AG10803 (cell line): ENCODE measurements around the gene MYO1E.
"Not testable (repeated sequence)": the region's sequence is repeated elsewhere in the genome, so short reads cannot be mapped to it uniquely, and the experiment has no call there.

ENCODE experiments used
- DNase-seq: peaks from one replicate; pipeline ENCODE4 v3.0.0; 2010; ENCODE audit warnings: low read depth
- H3K4me3 ChIP-seq: 2 replicates; pipeline ENCODE4 v1.5.1; 2011; ENCODE audit warnings: mild to moderate bottlenecking, low read length, control low read depth
- CTCF ChIP-seq: conservative IDR thresholded peaks from 2 replicates; pipeline ENCODE4 v1.5.1; 2011; ENCODE audit warnings: mild to moderate bottlenecking, low read length, control low read depth, inconsistent platforms

Gene MYO1E

GRCh38 chr15:59282515-59283337 is 89.9 kb downstream of the MYO1E start:
- TF ChIP-seq CTCF = no peak
- no peak for DNase-seq
- no peak overlapping the region for H3K4me3 ChIP-seq

- TF ChIP-seq CTCF = no peak
- H3K4me3 ChIP-seq = no peak overlapping the region
- DNase-seq = no peak
Measured at GRCh38 chr15:59281699-59282098, 91.0 kb downstream of the MYO1E start.

GRCh38 chr15:59280855-59281254 is 91.8 kb downstream of the MYO1E start:
- no peak for TF ChIP-seq CTCF
- DNase-seq = no peak
- H3K4me3 ChIP-seq = no peak overlapping the region

GRCh38 chr15:59280292-59280691 is 92.4 kb downstream of the MYO1E start:
- not testable (repeated sequence) for DNase-seq, H3K4me3 ChIP-seq

GRCh38 chr15:59279023-59279422 is 93.6 kb downstream of the MYO1E start:
- no peak for DNase-seq
- TF ChIP-seq CTCF = no peak
- H3K4me3 ChIP-seq = no peak overlapping the region

- no peak overlapping the region for H3K4me3 ChIP-seq
- no peak for DNase-seq
Measured at GRCh38 chr15:59278120-59278519, 94.6 kb downstream of the MYO1E start.

More at GRCh38 chr15:59278120-59278519, 94.6 kb downstream of the MYO1E start:
- no peak for TF ChIP-seq CTCF
